ENCODE measurements around the gene CLCN5. TPM values are rescaled to one million over a fixed set of nuclear protein-coding genes. Genes with fewer than 3 reads are reported as not detected.

CLCN5 gene
- total RNA-seq, 4 donors from 2014 or later: 3.7 to 8.2 (median 5.5) TPM

- 49% methylated on average over 60 of the region's 60 CpGs; no CpG with 5 or more reads in 1 of the 2 donors for WGBS, 2 donors (ENCODE audit: low coverage in 1 of 2)
- no peaks in the 10 kb centered on the region for H3K27me3 ChIP-seq
- H3K4me1 ChIP-seq: peaks cover 0 to 26% (median 5%) of the 10 kb centered on the region in 4 donors
- no peaks in the 10 kb centered on the region for H3K9me3 ChIP-seq
- H3K27ac ChIP-seq: peak within 1 kb of the TSS; percentile 78 to 90 (median 84)
- peak; percentile 81 for DNase-seq
- in situ Hi-C loops (cut with MboI; ENCODE audit: low pct_ligation_motif_present in 1 of 4, low pct_unique_long_range_greater_than_20kb in 1 of 4, low sequenced_read_pairs in 3 of 4): no loop called here
- intact Hi-C loops (cut with DNase I; ENCODE audit: low total_unique reads): no loop called here
- no peaks in the 10 kb centered on the region for H3K36me3 ChIP-seq
- H3K4me3 ChIP-seq: peak within 1 kb of the TSS; percentile 54 to 73 (median 66)
- no peak for TF ChIP-seq EP300 (IDR thresholded peaks at IDR 0.05; ENCODE audit: low read depth)
- TF ChIP-seq CTCF (IDR thresholded peaks at IDR 0.05): peak; percentile 48 to 71 (median 52)
- peak; percentile 31 to 40 (median 38) for TF ChIP-seq POLR2AphosphoS5 (IDR thresholded peaks at IDR 0.05)
- TF ChIP-seq POLR2A (IDR thresholded peaks at IDR 0.05): peak; percentile 66
Observed at GRCh38 chrX:49878834-49879655, 43.4 kb upstream of the CLCN5 start, which contains the start of gene USP27X. TSS of gene USP27X (plus strand) at chrX:49879484. CDS start at chrX:49880308, 824 bp downstream.

- in situ Hi-C loops (cut with MboI; ENCODE audit: low pct_ligation_motif_present in 1 of 4, low pct_unique_long_range_greater_than_20kb in 1 of 4, low sequenced_read_pairs in 3 of 4) (no loop called here), intact Hi-C loops (cut with DNase I; ENCODE audit: low total_unique reads) (no loop called here)
- Histone ChIP-seq H3K9me3 (no peaks in the 10 kb centered on the region), H3K4me1 (peaks cover 0 to 26% (median 5%) of the 10 kb centered on the region in 4 donors), H3K4me3 (peak overlapping the region; percentile 54 to 73 (median 66)), H3K27me3 (no peaks in the 10 kb centered on the region), H3K36me3 (no peaks in the 10 kb centered on the region), H3K27ac (peak overlapping the region; percentile 78 to 90 (median 84))
- no peak for TF ChIP-seq POLR2AphosphoS5 (IDR thresholded peaks at IDR 0.05)
- no peak for TF ChIP-seq CTCF (IDR thresholded peaks at IDR 0.05)
- no peak for TF ChIP-seq EP300 (IDR thresholded peaks at IDR 0.05; ENCODE audit: low read depth)
- TF ChIP-seq POLR2A (IDR thresholded peaks at IDR 0.05): no peak
- whole genome bisulfite sequencing, 2 donors (ENCODE audit: low coverage in 1 of 2): 71% methylated on average over 46 of the region's 55 CpGs; no CpG with 5 or more reads in 1 of the 2 donors
- DNase-seq: no peak
Observed at GRCh38 chrX:49879656-49880277, 42.6 kb upstream of the CLCN5 start.

- in situ Hi-C loops (cut with MboI; ENCODE audit: low pct_ligation_motif_present in 1 of 4, low pct_unique_long_range_greater_than_20kb in 1 of 4, low sequenced_read_pairs in 3 of 4) (no loop called here), intact Hi-C loops (cut with DNase I; ENCODE audit: low total_unique reads) (no loop called here)
- Histone ChIP-seq H3K27ac (no peak overlapping the region), H3K4me1 (peaks cover 0 to 26% (median 5%) of the 10 kb centered on the region in 4 donors), H3K4me3 (no peak overlapping the region), H3K9me3 (no peaks in the 10 kb centered on the region), H3K36me3 (no peaks in the 10 kb centered on the region), H3K27me3 (no peaks in the 10 kb centered on the region)
- no peak for DNase-seq
- TF ChIP-seq POLR2A (IDR thresholded peaks at IDR 0.05): no peak
- TF ChIP-seq EP300 (IDR thresholded peaks at IDR 0.05; ENCODE audit: low read depth): no peak
- TF ChIP-seq POLR2AphosphoS5 (IDR thresholded peaks at IDR 0.05): no peak
- TF ChIP-seq CTCF (IDR thresholded peaks at IDR 0.05): no peak
- 90% methylated on average over 12 of the region's 12 CpGs; no CpG with 5 or more reads in 1 of the 2 donors for WGBS, 2 donors (ENCODE audit: low coverage in 1 of 2)
Observed at GRCh38 chrX:49880668-49881067, 41.7 kb upstream of the CLCN5 start.

- no peaks in the 10 kb centered on the region for H3K36me3 ChIP-seq
- TF ChIP-seq CTCF (IDR thresholded peaks at IDR 0.05) (peak; percentile 47 to 68 (median 60)), POLR2A (IDR thresholded peaks at IDR 0.05) (no peak)
- peaks cover 0 to 10% (median 0%) of the 10 kb centered on the region in 4 donors for H3K4me1 ChIP-seq
- in situ Hi-C loops (cut with MboI; ENCODE audit: low pct_ligation_motif_present in 1 of 4, low pct_unique_long_range_greater_than_20kb in 1 of 4, low sequenced_read_pairs in 3 of 4): no loop called here
- H3K27ac ChIP-seq: no peak overlapping the region
- peak; percentile 70 for DNase-seq
- intact Hi-C loops (cut with DNase I; ENCODE audit: low total_unique reads): no loop called here
- H3K4me3 ChIP-seq: no peak overlapping the region
- 38% methylated on average over 7 of the region's 7 CpGs; no CpG with 5 or more reads in 1 of the 2 donors for WGBS, 2 donors (ENCODE audit: low coverage in 1 of 2)
- H3K27me3 ChIP-seq: no peaks in the 10 kb centered on the region
- H3K9me3 ChIP-seq: no peaks in the 10 kb centered on the region
Observed at GRCh38 chrX:49884290-49884862, 38.0 kb upstream of the CLCN5 start.
